Measurements from ENCODE around the gene TNFRSF13B. TPM values are rescaled to one million over a fixed set of nuclear protein-coding genes. Genes with fewer than 3 reads are reported as not detected.
A peak's percentile ranks its signal among the peaks of the same experiment; 100 is the strongest.
"Not testable (repeated sequence)": the region's sequence is repeated elsewhere in the genome, so short reads cannot be mapped to it uniquely, and the experiment has no call there.

Gene TNFRSF13B
- total and polyA plus RNA-seq, 4 donors, result not detected

- Histone ChIP-seq H3K27me3 (ENCODE audit: control insufficient read depth, insufficient read depth, low read length) (no peaks in the 10 kb centered on the region), H3K9me3 (ENCODE audit: control insufficient read depth, insufficient read depth, low read length) (no peaks in the 10 kb centered on the region), H3K4me3 (ENCODE audit: low read depth, low read length) (no peak overlapping the region), H3K4me1 (ENCODE audit: control insufficient read depth, insufficient read depth, low read length) (peaks cover 14% of the 10 kb centered on the region), H3K36me3 (ENCODE audit: control insufficient read depth, insufficient read depth, low read length) (no peaks in the 10 kb centered on the region), H3K27ac (ENCODE audit: low read depth, low read length) (no peak overlapping the region)
- DNase-seq (ENCODE audit: low read depth in 4 of 6, low spot score in 6 of 6), result no peak
- WGBS (ENCODE audit: insufficient coverage), result 93% methylated on average over 17 of the region's 17 CpGs
These were observed 48.6 kb downstream of the TNFRSF13B start for GRCh38 chr17:16923097-16923903.

GRCh38 chr17:16922386-16923096 is 49.4 kb downstream of the TNFRSF13B start:
- peaks cover 14% of the 10 kb centered on the region for H3K4me1 ChIP-seq (ENCODE audit: control insufficient read depth, insufficient read depth, low read length)
- 92% methylated on average over 4 of the region's 4 CpGs for WGBS (ENCODE audit: insufficient coverage)
- H3K36me3 ChIP-seq (ENCODE audit: control insufficient read depth, insufficient read depth, low read length), result no peaks in the 10 kb centered on the region
- DNase-seq (ENCODE audit: low read depth in 4 of 6, low spot score in 6 of 6), result no peak
- no peak overlapping the region for H3K27ac ChIP-seq (ENCODE audit: low read depth, low read length)
- H3K9me3 ChIP-seq (ENCODE audit: control insufficient read depth, insufficient read depth, low read length), result no peaks in the 10 kb centered on the region
- no peaks in the 10 kb centered on the region for H3K27me3 ChIP-seq (ENCODE audit: control insufficient read depth, insufficient read depth, low read length)
- no peak overlapping the region for H3K4me3 ChIP-seq (ENCODE audit: low read depth, low read length)

GRCh38 chr17:16921451-16921850 is 50.5 kb downstream of the TNFRSF13B start:
- not testable (repeated sequence) for H3K4me3 ChIP-seq (ENCODE audit: low read depth, low read length); H3K27me3 ChIP-seq (ENCODE audit: control insufficient read depth, insufficient read depth, low read length); H3K27ac ChIP-seq (ENCODE audit: low read depth, low read length); H3K9me3 ChIP-seq (ENCODE audit: control insufficient read depth, insufficient read depth, low read length); H3K36me3 ChIP-seq (ENCODE audit: control insufficient read depth, insufficient read depth, low read length)
- H3K4me1 ChIP-seq (ENCODE audit: control insufficient read depth, insufficient read depth, low read length), result peaks cover 14% of the 10 kb centered on the region
- WGBS (ENCODE audit: insufficient coverage), result 49% methylated on average over 3 of the region's 6 CpGs
- DNase-seq (ENCODE audit: low read depth in 4 of 6, low spot score in 6 of 6), result peak in 2 of 6 donors; percentile 23 to 27

- H3K36me3 ChIP-seq (ENCODE audit: control insufficient read depth, insufficient read depth, low read length), result no peaks in the 10 kb centered on the region
- DNase-seq (ENCODE audit: low read depth in 4 of 6, low spot score in 6 of 6), result no peak
- no peak overlapping the region for H3K4me3 ChIP-seq (ENCODE audit: low read depth, low read length)
- peaks cover 14% of the 10 kb centered on the region for H3K4me1 ChIP-seq (ENCODE audit: control insufficient read depth, insufficient read depth, low read length)
- 79% methylated on average over 5 of the region's 8 CpGs for WGBS (ENCODE audit: insufficient coverage)
- no peak overlapping the region for H3K27ac ChIP-seq (ENCODE audit: low read depth, low read length)
- no peaks in the 10 kb centered on the region for H3K9me3 ChIP-seq (ENCODE audit: control insufficient read depth, insufficient read depth, low read length)
- H3K27me3 ChIP-seq (ENCODE audit: control insufficient read depth, insufficient read depth, low read length), result no peaks in the 10 kb centered on the region
These were observed 51.3 kb downstream of the TNFRSF13B start for GRCh38 chr17:16920628-16921020.

- DNase-seq (ENCODE audit: low read depth in 4 of 6, low spot score in 6 of 6), result no peak
- H3K27me3 ChIP-seq (ENCODE audit: control insufficient read depth, insufficient read depth, low read length), result no peaks in the 10 kb centered on the region
- H3K9me3 ChIP-seq (ENCODE audit: control insufficient read depth, insufficient read depth, low read length), result no peaks in the 10 kb centered on the region
- 83% methylated on average over 13 of the region's 15 CpGs for WGBS (ENCODE audit: insufficient coverage)
- H3K36me3 ChIP-seq (ENCODE audit: control insufficient read depth, insufficient read depth, low read length), result no peaks in the 10 kb centered on the region
- H3K4me3 ChIP-seq (ENCODE audit: low read depth, low read length), result no peak overlapping the region
- H3K27ac ChIP-seq (ENCODE audit: low read depth, low read length), result no peak overlapping the region
- H3K4me1 ChIP-seq (ENCODE audit: control insufficient read depth, insufficient read depth, low read length), result peaks cover 14% of the 10 kb centered on the region
These were observed 52.0 kb downstream of the TNFRSF13B start for GRCh38 chr17:16919663-16920627.

- no peak overlapping the region for H3K27ac ChIP-seq (ENCODE audit: low read depth, low read length)
- no peaks in the 10 kb centered on the region for H3K36me3 ChIP-seq (ENCODE audit: control insufficient read depth, insufficient read depth, low read length)
- no peaks in the 10 kb centered on the region for H3K27me3 ChIP-seq (ENCODE audit: control insufficient read depth, insufficient read depth, low read length)
- H3K9me3 ChIP-seq (ENCODE audit: control insufficient read depth, insufficient read depth, low read length), result no peaks in the 10 kb centered on the region
- peaks cover 11% of the 10 kb centered on the region for H3K4me1 ChIP-seq (ENCODE audit: control insufficient read depth, insufficient read depth, low read length)
- no peak for DNase-seq (ENCODE audit: low read depth in 4 of 6, low spot score in 6 of 6)
- WGBS (ENCODE audit: insufficient coverage), result 70% methylated on average over 1 of the region's 6 CpGs
- H3K4me3 ChIP-seq (ENCODE audit: low read depth, low read length), result no peak overlapping the region
These were observed 53.5 kb downstream of the TNFRSF13B start for GRCh38 chr17:16918443-16918842.

GRCh38 chr17:16917671-16918394 is 54.1 kb downstream of the TNFRSF13B start:
- peaks cover 8% of the 10 kb centered on the region for H3K4me1 ChIP-seq (ENCODE audit: control insufficient read depth, insufficient read depth, low read length)
- WGBS (ENCODE audit: insufficient coverage), result 86% methylated on average over 4 of the region's 7 CpGs
- H3K9me3 ChIP-seq (ENCODE audit: control insufficient read depth, insufficient read depth, low read length), result no peaks in the 10 kb centered on the region
- no peaks in the 10 kb centered on the region for H3K27me3 ChIP-seq (ENCODE audit: control insufficient read depth, insufficient read depth, low read length)
- no peaks in the 10 kb centered on the region for H3K36me3 ChIP-seq (ENCODE audit: control insufficient read depth, insufficient read depth, low read length)
- H3K27ac ChIP-seq (ENCODE audit: low read depth, low read length), result no peak overlapping the region
- H3K4me3 ChIP-seq (ENCODE audit: low read depth, low read length), result no peak overlapping the region
- no peak for DNase-seq (ENCODE audit: low read depth in 4 of 6, low spot score in 6 of 6)

- H3K27me3 ChIP-seq (ENCODE audit: control insufficient read depth, insufficient read depth, low read length), result no peaks in the 10 kb centered on the region
- 94% methylated on average over 4 of the region's 5 CpGs for WGBS (ENCODE audit: insufficient coverage)
- no peaks in the 10 kb centered on the region for H3K9me3 ChIP-seq (ENCODE audit: control insufficient read depth, insufficient read depth, low read length)
- peaks cover 20% of the 10 kb centered on the region for H3K4me1 ChIP-seq (ENCODE audit: control insufficient read depth, insufficient read depth, low read length)
- no peak for DNase-seq (ENCODE audit: low read depth in 4 of 6, low spot score in 6 of 6)
- no peaks in the 10 kb centered on the region for H3K36me3 ChIP-seq (ENCODE audit: control insufficient read depth, insufficient read depth, low read length)
- H3K4me3 ChIP-seq (ENCODE audit: low read depth, low read length), result no peak overlapping the region
- H3K27ac ChIP-seq (ENCODE audit: low read depth, low read length), result no peak overlapping the region
These were observed 55.4 kb downstream of the TNFRSF13B start for GRCh38 chr17:16916557-16916920.

All from spinal cord (tissue), 10 donors.